ENCODE measurements around the gene RETREG1.
"Not testable (repeated sequence)": the region's sequence is repeated elsewhere in the genome, so short reads cannot be mapped to it uniquely, and the experiment has no call there.

The RETREG1 gene

GRCh38 chr5:16541592-16541991 is 75.2 kb downstream of the RETREG1 start:
- H3K27me3 Mint-ChIP-seq; H3K9me3 Mint-ChIP-seq; H3K4me3 Mint-ChIP-seq; DNase-seq (ENCODE audit: low spot score in 2 of 2); H3K27ac Mint-ChIP-seq (ENCODE audit: low read depth); ATAC-seq (replicated peaks; ENCODE audit: extremely low read depth, poor library complexity, severe bottlenecking); H3K36me3 Mint-ChIP-seq (ENCODE audit: insufficient read depth): not testable (repeated sequence)
- H3K4me1 Mint-ChIP-seq: peaks cover 16% of the 10 kb centered on the region

GRCh38 chr5:16540421-16540820 is 76.4 kb downstream of the RETREG1 start:
- peaks cover 22% of the 10 kb centered on the region for H3K4me1 Mint-ChIP-seq
- H3K36me3 Mint-ChIP-seq (ENCODE audit: insufficient read depth): no peaks in the 10 kb centered on the region
- H3K4me3 Mint-ChIP-seq: no peak overlapping the region
- DNase-seq (ENCODE audit: low spot score in 2 of 2) (no peak), ATAC-seq (replicated peaks; ENCODE audit: extremely low read depth, poor library complexity, severe bottlenecking) (no peak)
- no peaks in the 10 kb centered on the region for H3K27me3 Mint-ChIP-seq
- no peaks in the 10 kb centered on the region for H3K9me3 Mint-ChIP-seq
- H3K27ac Mint-ChIP-seq (ENCODE audit: low read depth): no peak overlapping the region

GRCh38 chr5:16539169-16539666 is 77.6 kb downstream of the RETREG1 start:
- H3K36me3 Mint-ChIP-seq (ENCODE audit: insufficient read depth): no peaks in the 10 kb centered on the region
- DNase-seq (ENCODE audit: low spot score in 2 of 2) (no peak), ATAC-seq (replicated peaks; ENCODE audit: extremely low read depth, poor library complexity, severe bottlenecking) (no peak)
- no peak overlapping the region for H3K4me3 Mint-ChIP-seq
- H3K9me3 Mint-ChIP-seq: no peaks in the 10 kb centered on the region
- H3K4me1 Mint-ChIP-seq: peaks cover 22% of the 10 kb centered on the region
- H3K27ac Mint-ChIP-seq (ENCODE audit: low read depth): no peak overlapping the region
- no peaks in the 10 kb centered on the region for H3K27me3 Mint-ChIP-seq

- no peak for ATAC-seq (replicated peaks; ENCODE audit: extremely low read depth, poor library complexity, severe bottlenecking)
Measured at GRCh38 chr5:16538006-16538405, 78.8 kb downstream of the RETREG1 start.

GRCh38 chr5:16536818-16537217 is 80.0 kb downstream of the RETREG1 start:
- DNase-seq (ENCODE audit: low spot score in 2 of 2) (no peak), ATAC-seq (replicated peaks; ENCODE audit: extremely low read depth, poor library complexity, severe bottlenecking) (no peak)
- Mint-ChIP-seq H3K27ac (ENCODE audit: low read depth) (no peak overlapping the region), H3K9me3 (no peaks in the 10 kb centered on the region), H3K27me3 (no peaks in the 10 kb centered on the region), H3K36me3 (ENCODE audit: insufficient read depth) (peaks cover 1% of the 10 kb centered on the region), H3K4me1 (peaks cover 16% of the 10 kb centered on the region), H3K4me3 (no peak overlapping the region)

More at GRCh38 chr5:16538006-16538405, 78.8 kb downstream of the RETREG1 start:
- H3K4me3 Mint-ChIP-seq: no peak overlapping the region
- DNase-seq (ENCODE audit: low spot score in 2 of 2): no peak
- no peaks in the 10 kb centered on the region for H3K9me3 Mint-ChIP-seq
- H3K27me3 Mint-ChIP-seq: no peaks in the 10 kb centered on the region
- H3K27ac Mint-ChIP-seq (ENCODE audit: low read depth): no peak overlapping the region
- peaks cover 1% of the 10 kb centered on the region for H3K36me3 Mint-ChIP-seq (ENCODE audit: insufficient read depth)
- peaks cover 21% of the 10 kb centered on the region for H3K4me1 Mint-ChIP-seq

GRCh38 chr5:16536246-16536645 is 80.6 kb downstream of the RETREG1 start:
- Mint-ChIP-seq H3K36me3 (ENCODE audit: insufficient read depth) (peaks cover 1% of the 10 kb centered on the region), H3K4me1 (peaks cover 16% of the 10 kb centered on the region), H3K9me3 (no peaks in the 10 kb centered on the region), H3K27me3 (no peaks in the 10 kb centered on the region), H3K27ac (ENCODE audit: low read depth) (no peak overlapping the region), H3K4me3 (no peak overlapping the region)
- DNase-seq (ENCODE audit: low spot score in 2 of 2) (no peak), ATAC-seq (replicated peaks; ENCODE audit: extremely low read depth, poor library complexity, severe bottlenecking) (no peak)

GRCh38 chr5:16534280-16534679 is 82.5 kb downstream of the RETREG1 start:
- ATAC-seq (replicated peaks; ENCODE audit: extremely low read depth, poor library complexity, severe bottlenecking): no peak
- peaks cover 12% of the 10 kb centered on the region for H3K4me1 Mint-ChIP-seq
- no peaks in the 10 kb centered on the region for H3K9me3 Mint-ChIP-seq
- peaks cover 1% of the 10 kb centered on the region for H3K36me3 Mint-ChIP-seq (ENCODE audit: insufficient read depth)
- no peak for DNase-seq (ENCODE audit: low spot score in 2 of 2)
- no peaks in the 10 kb centered on the region for H3K27me3 Mint-ChIP-seq
- no peak overlapping the region for H3K27ac Mint-ChIP-seq (ENCODE audit: low read depth)
- H3K4me3 Mint-ChIP-seq: no peak overlapping the region

- no peak for ATAC-seq (replicated peaks; ENCODE audit: extremely low read depth, poor library complexity, severe bottlenecking)
- Mint-ChIP-seq H3K4me1 (peaks cover 7% of the 10 kb centered on the region), H3K4me3 (no peak overlapping the region), H3K9me3 (no peaks in the 10 kb centered on the region), H3K27me3 (no peaks in the 10 kb centered on the region), H3K36me3 (ENCODE audit: insufficient read depth) (peaks cover 1% of the 10 kb centered on the region), H3K27ac (ENCODE audit: low read depth) (no peak overlapping the region)
- DNase-seq (ENCODE audit: low spot score in 2 of 2): no peak
Measured at GRCh38 chr5:16531063-16531648, 85.6 kb downstream of the RETREG1 start.

- ATAC-seq (replicated peaks; ENCODE audit: extremely low read depth, poor library complexity, severe bottlenecking) (no peak), DNase-seq (ENCODE audit: low spot score in 2 of 2) (no peak)
- Mint-ChIP-seq H3K4me1 (peaks cover 13% of the 10 kb centered on the region), H3K27ac (ENCODE audit: low read depth) (no peak overlapping the region), H3K36me3 (ENCODE audit: insufficient read depth) (peaks cover 1% of the 10 kb centered on the region), H3K4me3 (no peak overlapping the region), H3K9me3 (no peaks in the 10 kb centered on the region), H3K27me3 (no peaks in the 10 kb centered on the region)
Measured at GRCh38 chr5:16529306-16529705, 87.5 kb downstream of the RETREG1 start.

GRCh38 chr5:16528382-16529110 is 88.3 kb downstream of the RETREG1 start:
- Mint-ChIP-seq H3K27me3 (no peaks in the 10 kb centered on the region), H3K4me1 (peaks cover 21% of the 10 kb centered on the region), H3K36me3 (ENCODE audit: insufficient read depth) (peaks cover 1% of the 10 kb centered on the region), H3K4me3 (no peak overlapping the region), H3K9me3 (no peaks in the 10 kb centered on the region), H3K27ac (ENCODE audit: low read depth) (no peak overlapping the region)
- ATAC-seq (replicated peaks; ENCODE audit: extremely low read depth, poor library complexity, severe bottlenecking) (no peak), DNase-seq (ENCODE audit: low spot score in 2 of 2) (no peak)

- Mint-ChIP-seq H3K27ac (ENCODE audit: low read depth) (no peak overlapping the region), H3K9me3 (no peaks in the 10 kb centered on the region), H3K27me3 (no peaks in the 10 kb centered on the region), H3K4me3 (no peak overlapping the region), H3K4me1 (peaks cover 27% of the 10 kb centered on the region), H3K36me3 (ENCODE audit: insufficient read depth) (peaks cover 1% of the 10 kb centered on the region)
- no peak for DNase-seq (ENCODE audit: low spot score in 2 of 2)
- no peak for ATAC-seq (replicated peaks; ENCODE audit: extremely low read depth, poor library complexity, severe bottlenecking)
Measured at GRCh38 chr5:16525651-16526050, 91.1 kb downstream of the RETREG1 start.

- ATAC-seq (replicated peaks; ENCODE audit: extremely low read depth, poor library complexity, severe bottlenecking): no peak
- peaks cover 21% of the 10 kb centered on the region for H3K4me1 Mint-ChIP-seq
- H3K9me3 Mint-ChIP-seq: no peaks in the 10 kb centered on the region
- no peak overlapping the region for H3K27ac Mint-ChIP-seq (ENCODE audit: low read depth)
- DNase-seq (ENCODE audit: low spot score in 2 of 2): no peak
- no peak overlapping the region for H3K4me3 Mint-ChIP-seq
- H3K36me3 Mint-ChIP-seq (ENCODE audit: insufficient read depth): peaks cover 1% of the 10 kb centered on the region
- no peaks in the 10 kb centered on the region for H3K27me3 Mint-ChIP-seq
Measured at GRCh38 chr5:16524286-16524685, 92.5 kb downstream of the RETREG1 start.

Data from central memory CD8-positive, alpha-beta T cell (primary cell).